SK-N-SH (cell line): Measurements from ENCODE around the gene ARG2. TPM values are rescaled to one million over a fixed set of nuclear protein-coding genes. Genes with fewer than 3 reads are reported as not detected.

Experiments
- CTCF ChIA-PET: fragments of 300-600, 350-600 bp; formaldehyde crosslinking; extraction: SDS; loops from one replicate; lab custom pipeline; 2021; lab: Yijun Ruan, JAX
- POLR2A ChIA-PET: fragments of 350-600 bp; sonication (Branson Sonifier 250); formaldehyde crosslinking; extraction: SDS; loops from one replicate; lab custom pipeline; 2020; ENCODE audit warnings: antibody characterized with exemption, inconsistent platforms; lab: Yijun Ruan, JAX
- DNase-seq: peaks from one replicate; pipeline ENCODE4 v3.0.0; 2012
- H2AFZ ChIP-seq: fragments of 200-600 bp; sonication (generic); 2 replicates; pipeline ENCODE4 v1.8.1; 2016; ENCODE audit warnings: antibody characterized with exemption, mild to moderate bottlenecking, low read depth
- H3F3A ChIP-seq: fragments of 200-600 bp; sonication (generic); replicated peaks from 2 replicates; pipeline ENCODE3; 2016; ENCODE audit warnings: antibody characterized with exemption, mild to moderate bottlenecking; ENCODE audit not compliant: insufficient read depth
- H3K27ac ChIP-seq, 2 experiments: fragments of 200-500 bp in 1 of 2; fragments of 200-600 bp in 1 of 2; sonication (Bioruptor generic) in 1 of 2; sonication (generic), shearing (Covaris generic) in 1 of 2; 2 replicates each; pipeline versions ENCODE4 v1.5.1 to v1.6.1; 2014 to 2016; ENCODE audit warnings: low read depth in 2 of 2, inconsistent platforms in 1 of 2, low read length in 1 of 2, mild to moderate bottlenecking in 1 of 2, mixed read lengths in 1 of 2
- H3K27me3 ChIP-seq: fragments of 200-600 bp; sonication (generic), shearing (Covaris generic); 2 replicates; pipeline ENCODE4 v1.6.1; 2016; ENCODE audit warnings: mixed run types; ENCODE audit not compliant: insufficient read depth
- H3K36me3 ChIP-seq, 2 experiments: fragments of 200-500 bp in 1 of 2; fragments of 200-600 bp in 1 of 2; sonication (Bioruptor generic) in 1 of 2; sonication (generic) in 1 of 2; replicated peaks in 1 of 2; 2 replicates each; pipeline versions ENCODE3 to v1.5.1; 2014 to 2016; ENCODE audit warnings: low read length in 1 of 2, mild to moderate bottlenecking in 1 of 2; ENCODE audit not compliant: insufficient read depth in 2 of 2, control insufficient read depth in 1 of 2
- H3K4me1 ChIP-seq, 2 experiments: fragments of 200-500 bp in 1 of 2; fragments of 200-600 bp in 1 of 2; sonication (Bioruptor generic) in 1 of 2; sonication (generic), shearing (Covaris generic) in 1 of 2; 2 replicates each; pipeline versions ENCODE4 v1.5.1 to v1.6.1; 2014 to 2016; ENCODE audit warnings: low read depth in 1 of 2, low read length in 1 of 2, mixed run types in 1 of 2; ENCODE audit not compliant: insufficient read depth in 2 of 2, control insufficient read depth in 1 of 2
- H3K4me2 ChIP-seq: fragments of 200-600 bp; sonication (generic), shearing (Covaris generic); 2 replicates; pipeline ENCODE4 v1.6.1; 2017; ENCODE audit warnings: mixed run types
- H3K4me3 ChIP-seq, 2 experiments: fragments of 200-500 bp in 1 of 2; fragments of 200-600 bp in 1 of 2; sonication (Bioruptor generic) in 1 of 2; sonication (generic), shearing (Covaris generic) in 1 of 2; 2 replicates each; pipeline versions ENCODE4 v1.5.1 to v1.8.1; 2014 to 2016; ENCODE audit warnings: low read depth in 2 of 2, inconsistent platforms in 1 of 2, low read length in 1 of 2, mild to moderate bottlenecking in 1 of 2, mixed read lengths in 1 of 2, moderate library complexity in 1 of 2
- H3K79me2 ChIP-seq: fragments of 200-600 bp; sonication (generic); 2 replicates; pipeline ENCODE4 v1.8.1; 2017; ENCODE audit warnings: mild to moderate bottlenecking; ENCODE audit not compliant: insufficient read depth
- H3K9ac ChIP-seq: fragments of 200-600 bp; sonication (generic); 2 replicates; pipeline ENCODE4 v1.6.1; 2017; ENCODE audit warnings: mixed run types
- H3K9me2 ChIP-seq: fragments of 200-600 bp; sonication (generic); 2 replicates; pipeline ENCODE4 v1.6.1; 2017; ENCODE audit warnings: mixed run types
- H3K9me3 ChIP-seq: fragments of 200-600 bp; sonication (generic); 2 replicates; pipeline ENCODE4 v1.6.1; 2017; ENCODE audit warnings: mixed run types, mild to moderate bottlenecking, moderate library complexity
- H4K20me1 ChIP-seq: fragments of 200-600 bp; sonication (generic); 2 replicates; pipeline ENCODE4 v1.6.1; 2017; ENCODE audit warnings: mild to moderate bottlenecking, mixed run types; ENCODE audit not compliant: insufficient read depth
- CHD2 ChIP-seq: fragments of 150-350 bp; IDR thresholded peaks from 2 replicates; pipeline ENCODE4 v1.6.1; 2018; ENCODE audit warnings: low read length; ENCODE audit not compliant: partially characterized antibody
- EP300 ChIP-seq, 2 experiments: IDR thresholded peaks; 2 replicates each; pipeline versions ENCODE4 v1.4.0 to v1.6.1; 2012; ENCODE audit warnings: borderline replicate concordance in 1 of 2, low read depth in 1 of 2, low read length in 1 of 2
- JUND ChIP-seq: IDR thresholded peaks from 2 replicates; pipeline ENCODE4 v1.4.0; 2012
- MEF2A ChIP-seq: IDR thresholded peaks from 2 replicates; pipeline ENCODE4 v1.4.0; 2012; ENCODE audit warnings: low read depth, borderline replicate concordance
- NFIC ChIP-seq: IDR thresholded peaks from 2 replicates; pipeline ENCODE4 v1.4.0; 2012; ENCODE audit warnings: borderline replicate concordance
- NRF1 ChIP-seq: IDR thresholded peaks from 2 replicates; pipeline ENCODE4 v1.6.1; 2012; ENCODE audit warnings: low read depth, mild to moderate bottlenecking, low read length
- RAD21 ChIP-seq: IDR thresholded peaks from 2 replicates; pipeline ENCODE4 v1.6.1; 2012; ENCODE audit warnings: mild to moderate bottlenecking, low read length
- RCOR1 ChIP-seq: fragments of 150-350 bp; IDR thresholded peaks from 2 replicates; pipeline ENCODE4 v1.6.1; 2017; ENCODE audit warnings: antibody characterized with exemption, low read length
- RFX5 ChIP-seq: IDR thresholded peaks from 2 replicates; pipeline ENCODE4 v1.6.1; 2012; ENCODE audit warnings: mild to moderate bottlenecking, improper control_type of control experiment, low read length
- SMC3 ChIP-seq: IDR thresholded peaks from 2 replicates; pipeline ENCODE4 v1.6.1; 2012; ENCODE audit warnings: low read depth, low read length, improper control_type of control experiment
- TAF1 ChIP-seq: IDR thresholded peaks from 2 replicates; pipeline ENCODE4 v1.6.1; 2012; ENCODE audit warnings: low read depth, mild to moderate bottlenecking, low read length, moderate library complexity, borderline replicate concordance
- TEAD4 ChIP-seq: IDR thresholded peaks from 2 replicates; pipeline ENCODE4 v1.4.0; 2012; ENCODE audit warnings: mild to moderate bottlenecking, borderline replicate concordance; ENCODE audit not compliant: insufficient read depth
- WGBS: methylation state at CpG from one replicate; pipeline ENCODE4 v1.1.6; 2017; ENCODE audit warnings: low lambda C conversion rate; 5-methylcytosine and 5-hydroxymethylcytosine counted together
- polyA plus RNA-seq, 3 experiments: library from polyadenylated mRNA; depleted of rRNA; stranded (reverse); fragments of >200 nt; gene quantifications; 2 replicates each; pipeline ENCODE4 v1.2.3, GENCODE V29; 2012
- TF ChIP-seq, protein P1 (sequence below): fragments of 200-600 bp; sonication (generic); IDR thresholded peaks from 2 replicates; pipeline ENCODE4 v1.6.1; 2017; ENCODE audit warnings: antibody characterized with exemption, mild to moderate bottlenecking, moderate library complexity
- TF ChIP-seq, protein P2 (sequence below): IDR thresholded peaks from 2 replicates; pipeline ENCODE4 v1.6.1; 2012; ENCODE audit warnings: mild to moderate bottlenecking, low read depth, low read length, moderate library complexity
- TF ChIP-seq, protein P3 (sequence below): IDR thresholded peaks from 2 replicates; pipeline ENCODE4 v1.4.0; 2012; ENCODE audit warnings: low read depth, borderline replicate concordance
- TF ChIP-seq, protein P4 (sequence below): fragments of 150-350 bp; IDR thresholded peaks from 2 replicates; pipeline ENCODE4 v1.6.1; 2017; ENCODE audit warnings: antibody characterized with exemption, low read length, low read depth, borderline replicate concordance
- TF ChIP-seq, protein P5 (sequence below): fragments of 150-350 bp; IDR thresholded peaks from 2 replicates; pipeline ENCODE4 v1.6.1; 2016; ENCODE audit warnings: mild to moderate bottlenecking, low read depth, low read length

The ARG2 gene
- polyA plus RNA-seq, 1 of the 3 experiments (the other 2 are of a cell fraction), result 2.6 TPM

DNA sequence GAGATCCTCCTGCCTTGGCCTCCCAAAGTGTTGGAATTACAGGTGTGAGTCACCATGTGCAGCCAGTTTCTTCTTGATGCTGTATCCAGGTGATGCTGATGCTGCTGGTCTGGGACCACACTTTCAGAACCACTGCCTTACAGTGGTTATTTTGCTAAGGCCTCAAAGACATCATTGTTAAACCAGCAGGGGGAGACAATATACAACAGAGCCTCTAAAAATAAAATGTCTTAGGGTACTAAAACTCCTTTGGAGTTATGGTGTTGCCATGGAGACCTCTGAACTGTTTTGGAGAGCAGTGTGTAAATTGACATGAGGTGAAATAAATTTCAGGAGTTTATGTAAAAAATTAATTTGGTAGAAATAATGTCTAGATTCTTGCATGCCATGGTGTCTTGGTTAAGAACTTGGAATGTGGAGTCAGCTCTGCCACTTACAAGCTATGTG is 1.1 kb upstream of the ARG2 start:
- Histone ChIP-seq H3F3A (peaks cover 22% of the 10 kb centered on the region), H3K9ac (no peak overlapping the region), H2AFZ (no peak overlapping the region), H3K36me3 (no peaks in the 10 kb centered on the region), H3K4me1 (peaks cover 5 to 10% of the 10 kb centered on the region in 2 experiments; a peak in 3 of 4 replicates), H3K27ac (peak overlapping the region in 1 of 2 experiments; percentile 65; a peak in 2 of 4 replicates), H3K4me2 (peak overlapping the region; percentile 99; the same call in 1 of the 2 replicates), H3K4me3 (no peak overlapping the region; a peak in 1 of 4 replicates), H4K20me1 (no peaks in the 10 kb centered on the region), H3K9me3 (no peaks in the 10 kb centered on the region), H3K27me3 (no peaks in the 10 kb centered on the region; the same call in 1 of the 2 replicates), H3K9me2 (no peaks in the 10 kb centered on the region), H3K79me2 (no peaks in the 10 kb centered on the region)
- POLR2A ChIA-PET, result interaction anchor here (0.5 to 1.4 kb wide), 3 partner anchors 77 to 220 kb away, joined by 3 read pairs; partner anchors contain the start of gene RDH11
- CTCF ChIA-PET, result interaction anchor here (0.6 to 6.2 kb wide), 31 partner anchors 8 to 191 kb away, joined by 3 to 85 read pairs (median 4); partner anchors contain the start of genes PIGH, RDH11 and RDH12
- peak; percentile 77 for TF ChIP-seq RAD21
- TF ChIP-seq TAF1, result no peak
- TF ChIP-seq, protein P1, sequence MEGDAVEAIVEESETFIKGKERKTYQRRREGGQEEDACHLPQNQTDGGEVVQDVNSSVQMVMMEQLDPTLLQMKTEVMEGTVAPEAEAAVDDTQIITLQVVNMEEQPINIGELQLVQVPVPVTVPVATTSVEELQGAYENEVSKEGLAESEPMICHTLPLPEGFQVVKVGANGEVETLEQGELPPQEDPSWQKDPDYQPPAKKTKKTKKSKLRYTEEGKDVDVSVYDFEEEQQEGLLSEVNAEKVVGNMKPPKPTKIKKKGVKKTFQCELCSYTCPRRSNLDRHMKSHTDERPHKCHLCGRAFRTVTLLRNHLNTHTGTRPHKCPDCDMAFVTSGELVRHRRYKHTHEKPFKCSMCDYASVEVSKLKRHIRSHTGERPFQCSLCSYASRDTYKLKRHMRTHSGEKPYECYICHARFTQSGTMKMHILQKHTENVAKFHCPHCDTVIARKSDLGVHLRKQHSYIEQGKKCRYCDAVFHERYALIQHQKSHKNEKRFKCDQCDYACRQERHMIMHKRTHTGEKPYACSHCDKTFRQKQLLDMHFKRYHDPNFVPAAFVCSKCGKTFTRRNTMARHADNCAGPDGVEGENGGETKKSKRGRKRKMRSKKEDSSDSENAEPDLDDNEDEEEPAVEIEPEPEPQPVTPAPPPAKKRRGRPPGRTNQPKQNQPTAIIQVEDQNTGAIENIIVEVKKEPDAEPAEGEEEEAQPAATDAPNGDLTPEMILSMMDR, result peak; percentile 82
- no peak for TF ChIP-seq RCOR1
- peak; percentile 73 for TF ChIP-seq SMC3
- TF ChIP-seq CHD2, result no peak
- TF ChIP-seq MEF2A, result no peak
- peak; percentile 67 for DNase-seq

DNA sequence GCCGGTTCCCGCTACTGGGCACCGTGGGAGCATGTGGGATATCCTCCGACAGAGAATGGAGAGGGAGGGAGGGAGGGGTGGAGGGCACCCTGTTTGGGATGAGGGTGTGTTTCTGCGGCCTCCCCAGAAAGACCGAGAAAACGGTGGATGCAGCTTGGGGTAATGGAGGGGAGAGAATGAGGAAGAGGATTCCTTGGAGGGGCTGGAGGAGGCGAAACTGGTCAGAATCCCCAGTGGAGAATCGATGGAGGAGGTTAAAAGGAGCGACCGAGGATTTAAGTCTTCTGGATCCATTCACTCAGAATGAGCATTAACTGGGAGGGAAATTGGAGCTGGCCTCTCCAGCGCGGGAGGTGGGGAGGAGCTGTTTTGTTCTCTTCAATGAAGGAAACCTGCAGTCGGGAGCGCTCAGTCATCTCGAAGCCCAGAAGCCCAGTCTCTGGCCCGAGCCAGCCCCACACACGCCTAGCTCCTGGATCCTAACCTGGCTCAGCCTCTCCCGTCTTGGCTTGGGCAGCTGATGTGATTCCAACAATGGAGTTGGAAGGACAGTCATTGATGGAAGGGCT is 581 bp downstream of the ARG2 start:
- H3F3A ChIP-seq, result peaks cover 22% of the 10 kb centered on the region
- no peaks in the 10 kb centered on the region for H3K79me2 ChIP-seq
- H4K20me1 ChIP-seq, result no peaks in the 10 kb centered on the region
- peak overlapping the region in 1 of 2 experiments; percentile 41; a peak in 2 of 4 replicates for H3K27ac ChIP-seq
- POLR2A ChIA-PET, result interaction anchor here (0.7 to 0.9 kb wide), 3 partner anchors 34 to 84 kb away, joined by 3 to 4 read pairs (median 3); no protein-coding TSS in a partner anchor
- no peaks in the 10 kb centered on the region for H3K27me3 ChIP-seq
- H3K9me2 ChIP-seq, result no peaks in the 10 kb centered on the region
- WGBS, result 17% methylated on average over 17 of the region's 19 CpGs
- H3K36me3 ChIP-seq, result no peaks in the 10 kb centered on the region
- peak overlapping the region; percentile 72 to 80 for H3K4me3 ChIP-seq
- peak overlapping the region; percentile 99 for H3K4me2 ChIP-seq
- CTCF ChIA-PET, result interaction anchor here (0.9 to 6.2 kb wide), 13 partner anchors 15 to 193 kb away, joined by 3 to 85 read pairs (median 5); partner anchors contain the start of genes PIGH and RDH12
- peaks cover 5 to 10% of the 10 kb centered on the region in 2 experiments; a peak in 3 of 4 replicates for H3K4me1 ChIP-seq
- H3K9ac ChIP-seq, result peak overlapping the region; percentile 55; the same call in 1 of the 2 replicates
- no peaks in the 10 kb centered on the region for H3K9me3 ChIP-seq
- H2AFZ ChIP-seq, result peak overlapping the region; percentile 75
- DNase-seq, result peak; percentile 37
- TF ChIP-seq NRF1 (no peak), CHD2 (no peak), TEAD4 (no peak), RFX5 (no peak), EP300 (IDR thresholded peaks at IDR 0.05; ENCODE audit: borderline replicate concordance in 1 of 2, low read depth in 1 of 2, low read length in 1 of 2) (no peak), NFIC (no peak), TAF1 (no peak), JUND (no peak)
- TF ChIP-seq, protein P2, sequence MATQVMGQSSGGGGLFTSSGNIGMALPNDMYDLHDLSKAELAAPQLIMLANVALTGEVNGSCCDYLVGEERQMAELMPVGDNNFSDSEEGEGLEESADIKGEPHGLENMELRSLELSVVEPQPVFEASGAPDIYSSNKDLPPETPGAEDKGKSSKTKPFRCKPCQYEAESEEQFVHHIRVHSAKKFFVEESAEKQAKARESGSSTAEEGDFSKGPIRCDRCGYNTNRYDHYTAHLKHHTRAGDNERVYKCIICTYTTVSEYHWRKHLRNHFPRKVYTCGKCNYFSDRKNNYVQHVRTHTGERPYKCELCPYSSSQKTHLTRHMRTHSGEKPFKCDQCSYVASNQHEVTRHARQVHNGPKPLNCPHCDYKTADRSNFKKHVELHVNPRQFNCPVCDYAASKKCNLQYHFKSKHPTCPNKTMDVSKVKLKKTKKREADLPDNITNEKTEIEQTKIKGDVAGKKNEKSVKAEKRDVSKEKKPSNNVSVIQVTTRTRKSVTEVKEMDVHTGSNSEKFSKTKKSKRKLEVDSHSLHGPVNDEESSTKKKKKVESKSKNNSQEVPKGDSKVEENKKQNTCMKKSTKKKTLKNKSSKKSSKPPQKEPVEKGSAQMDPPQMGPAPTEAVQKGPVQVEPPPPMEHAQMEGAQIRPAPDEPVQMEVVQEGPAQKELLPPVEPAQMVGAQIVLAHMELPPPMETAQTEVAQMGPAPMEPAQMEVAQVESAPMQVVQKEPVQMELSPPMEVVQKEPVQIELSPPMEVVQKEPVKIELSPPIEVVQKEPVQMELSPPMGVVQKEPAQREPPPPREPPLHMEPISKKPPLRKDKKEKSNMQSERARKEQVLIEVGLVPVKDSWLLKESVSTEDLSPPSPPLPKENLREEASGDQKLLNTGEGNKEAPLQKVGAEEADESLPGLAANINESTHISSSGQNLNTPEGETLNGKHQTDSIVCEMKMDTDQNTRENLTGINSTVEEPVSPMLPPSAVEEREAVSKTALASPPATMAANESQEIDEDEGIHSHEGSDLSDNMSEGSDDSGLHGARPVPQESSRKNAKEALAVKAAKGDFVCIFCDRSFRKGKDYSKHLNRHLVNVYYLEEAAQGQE, result no peak
- TF ChIP-seq, protein P3, sequence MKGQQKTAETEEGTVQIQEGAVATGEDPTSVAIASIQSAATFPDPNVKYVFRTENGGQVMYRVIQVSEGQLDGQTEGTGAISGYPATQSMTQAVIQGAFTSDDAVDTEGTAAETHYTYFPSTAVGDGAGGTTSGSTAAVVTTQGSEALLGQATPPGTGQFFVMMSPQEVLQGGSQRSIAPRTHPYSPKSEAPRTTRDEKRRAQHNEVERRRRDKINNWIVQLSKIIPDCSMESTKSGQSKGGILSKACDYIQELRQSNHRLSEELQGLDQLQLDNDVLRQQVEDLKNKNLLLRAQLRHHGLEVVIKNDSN, result no peak
- TF ChIP-seq, protein P4, sequence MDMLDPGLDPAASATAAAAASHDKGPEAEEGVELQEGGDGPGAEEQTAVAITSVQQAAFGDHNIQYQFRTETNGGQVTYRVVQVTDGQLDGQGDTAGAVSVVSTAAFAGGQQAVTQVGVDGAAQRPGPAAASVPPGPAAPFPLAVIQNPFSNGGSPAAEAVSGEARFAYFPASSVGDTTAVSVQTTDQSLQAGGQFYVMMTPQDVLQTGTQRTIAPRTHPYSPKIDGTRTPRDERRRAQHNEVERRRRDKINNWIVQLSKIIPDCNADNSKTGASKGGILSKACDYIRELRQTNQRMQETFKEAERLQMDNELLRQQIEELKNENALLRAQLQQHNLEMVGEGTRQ, result no peak
- TF ChIP-seq, protein P5, sequence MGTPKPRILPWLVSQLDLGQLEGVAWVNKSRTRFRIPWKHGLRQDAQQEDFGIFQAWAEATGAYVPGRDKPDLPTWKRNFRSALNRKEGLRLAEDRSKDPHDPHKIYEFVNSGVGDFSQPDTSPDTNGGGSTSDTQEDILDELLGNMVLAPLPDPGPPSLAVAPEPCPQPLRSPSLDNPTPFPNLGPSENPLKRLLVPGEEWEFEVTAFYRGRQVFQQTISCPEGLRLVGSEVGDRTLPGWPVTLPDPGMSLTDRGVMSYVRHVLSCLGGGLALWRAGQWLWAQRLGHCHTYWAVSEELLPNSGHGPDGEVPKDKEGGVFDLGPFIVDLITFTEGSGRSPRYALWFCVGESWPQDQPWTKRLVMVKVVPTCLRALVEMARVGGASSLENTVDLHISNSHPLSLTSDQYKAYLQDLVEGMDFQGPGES, result no peak
